AG04450 (cell line): Measurements from ENCODE around the gene SYDE2. TPM values are rescaled to one million over a fixed set of nuclear protein-coding genes. Genes with fewer than 3 reads are reported as not detected.

ENCODE experiments used
- CTCF ChIA-PET: fragments of 300-600, 350-600 bp; formaldehyde crosslinking; extraction: SDS; loops from one replicate; lab custom pipeline; 2022; ENCODE audit warnings: antibody characterized with exemption, inconsistent platforms; lab: Charles Lee
- POLR2A ChIA-PET: fragments of 350-600 bp; formaldehyde crosslinking; extraction: SDS; loops from one replicate; lab custom pipeline; 2021; ENCODE audit warnings: antibody characterized with exemption, inconsistent platforms; lab: Yijun Ruan, JAX
- DNase-seq: peaks from one replicate; pipeline ENCODE4 v3.0.0-alpha.2; 2011; ENCODE audit warnings: low read depth, low spot score
- H3K27ac ChIP-seq: one replicate; pipeline ENCODE4 v1.5.1; 2012; ENCODE audit warnings: low read depth, low read length, control low read depth
- H3K27me3 ChIP-seq: one replicate; pipeline ENCODE4 v1.6.0; 2012; ENCODE audit warnings: low read length; ENCODE audit not compliant: control insufficient read depth, insufficient read depth
- H3K4me3 ChIP-seq: 2 replicates; pipeline ENCODE4 v1.5.1; 2011; ENCODE audit warnings: mild to moderate bottlenecking, low read depth, low read length, control low read depth
- H3K9me3 ChIP-seq: 2 replicates; pipeline ENCODE4 v1.5.1; 2012; ENCODE audit warnings: low read length; ENCODE audit not compliant: control insufficient read depth, insufficient read depth
- polyA plus RNA-seq: library from polyadenylated mRNA; depleted of rRNA; stranded (reverse); fragments of >200 nt; gene quantifications from 2 replicates; pipeline ENCODE4 v1.2.3, GENCODE V29; 2011
- TF ChIP-seq, protein P1 (sequence below): IDR thresholded peaks from 2 replicates; pipeline ENCODE4 v1.5.1; 2011; ENCODE audit warnings: low read depth, low read length, control low read depth, inconsistent platforms

Gene SYDE2
- polyA plus RNA-seq, 1 experiment = 5.7 TPM

DNA sequence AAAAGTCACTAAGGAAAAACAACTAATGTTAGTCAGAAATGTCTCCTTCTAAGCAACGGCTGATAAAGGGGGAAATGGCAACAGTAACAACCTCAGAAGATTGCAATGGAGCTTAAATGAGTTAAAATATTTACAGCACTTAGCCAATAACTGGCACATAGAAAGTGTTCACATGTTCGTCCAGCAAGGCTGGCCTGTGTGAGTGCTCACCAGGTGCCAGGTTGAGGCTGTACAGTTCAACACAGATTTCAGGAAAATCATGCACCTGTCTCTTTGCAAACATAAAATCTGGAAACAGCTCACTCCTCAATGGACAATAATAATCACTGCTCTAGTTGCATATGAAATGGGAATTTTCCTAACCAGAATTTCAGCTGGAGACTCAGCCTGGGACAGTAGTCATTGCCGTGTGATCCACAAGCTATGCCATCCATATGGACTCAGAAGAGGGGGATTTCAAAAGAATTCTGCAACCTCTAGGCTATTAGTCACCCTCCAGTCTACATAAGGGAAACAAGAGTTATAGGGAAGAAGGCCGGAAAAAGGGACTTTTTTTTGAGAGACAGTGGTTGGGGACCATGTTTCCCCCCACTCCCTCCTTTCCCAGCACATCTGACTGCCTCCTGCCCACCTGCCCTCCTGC, 68.6 kb downstream of the SYDE2 start:
- Histone ChIP-seq H3K9me3 (no peaks in the 10 kb centered on the region), H3K4me3 (no peak overlapping the region), H3K27me3 (no peaks in the 10 kb centered on the region), H3K27ac (no peak overlapping the region)
- CTCF ChIA-PET = interaction anchor here (1.0 to 2.3 kb wide), 3 partner anchors 23 to 127 kb away, joined by 5 to 9 read pairs (median 6); partner anchors contain the start of gene C1orf52
- DNase-seq = no peak
- TF ChIP-seq, protein P1, sequence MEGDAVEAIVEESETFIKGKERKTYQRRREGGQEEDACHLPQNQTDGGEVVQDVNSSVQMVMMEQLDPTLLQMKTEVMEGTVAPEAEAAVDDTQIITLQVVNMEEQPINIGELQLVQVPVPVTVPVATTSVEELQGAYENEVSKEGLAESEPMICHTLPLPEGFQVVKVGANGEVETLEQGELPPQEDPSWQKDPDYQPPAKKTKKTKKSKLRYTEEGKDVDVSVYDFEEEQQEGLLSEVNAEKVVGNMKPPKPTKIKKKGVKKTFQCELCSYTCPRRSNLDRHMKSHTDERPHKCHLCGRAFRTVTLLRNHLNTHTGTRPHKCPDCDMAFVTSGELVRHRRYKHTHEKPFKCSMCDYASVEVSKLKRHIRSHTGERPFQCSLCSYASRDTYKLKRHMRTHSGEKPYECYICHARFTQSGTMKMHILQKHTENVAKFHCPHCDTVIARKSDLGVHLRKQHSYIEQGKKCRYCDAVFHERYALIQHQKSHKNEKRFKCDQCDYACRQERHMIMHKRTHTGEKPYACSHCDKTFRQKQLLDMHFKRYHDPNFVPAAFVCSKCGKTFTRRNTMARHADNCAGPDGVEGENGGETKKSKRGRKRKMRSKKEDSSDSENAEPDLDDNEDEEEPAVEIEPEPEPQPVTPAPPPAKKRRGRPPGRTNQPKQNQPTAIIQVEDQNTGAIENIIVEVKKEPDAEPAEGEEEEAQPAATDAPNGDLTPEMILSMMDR = no peak
- POLR2A ChIA-PET = no interaction called here

DNA sequence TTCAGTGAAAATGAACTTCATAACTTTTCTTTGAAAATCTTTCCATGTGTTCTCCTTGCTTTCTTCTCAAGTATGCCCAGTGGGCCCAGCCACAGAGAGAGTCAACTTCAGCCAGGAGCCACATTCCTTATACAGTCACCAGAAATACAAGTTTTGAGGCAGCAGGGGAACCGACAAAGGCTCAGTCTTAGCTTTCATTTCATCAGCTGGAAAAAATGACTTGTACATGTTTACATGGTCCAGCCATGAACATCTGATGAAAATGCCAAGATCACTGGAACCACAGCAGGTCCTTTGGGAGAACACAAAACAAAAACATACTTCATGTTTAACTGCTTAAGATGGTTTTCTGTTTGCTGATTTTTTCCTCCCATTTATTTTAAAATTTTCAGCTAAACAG, 72.5 kb downstream of the SYDE2 start:
- Histone ChIP-seq H3K27me3 (no peaks in the 10 kb centered on the region), H3K4me3 (no peak overlapping the region), H3K9me3 (no peaks in the 10 kb centered on the region), H3K27ac (no peak overlapping the region)
- DNase-seq = no peak
- POLR2A ChIA-PET = no interaction called here
- CTCF ChIA-PET = interaction anchor here (0.9 to 3.7 kb wide), 5 partner anchors 19 to 183 kb away, joined by 3 to 17 read pairs (median 5); partner anchors contain the start of gene C1orf52
- TF ChIP-seq, protein P1 = no peak

DNA sequence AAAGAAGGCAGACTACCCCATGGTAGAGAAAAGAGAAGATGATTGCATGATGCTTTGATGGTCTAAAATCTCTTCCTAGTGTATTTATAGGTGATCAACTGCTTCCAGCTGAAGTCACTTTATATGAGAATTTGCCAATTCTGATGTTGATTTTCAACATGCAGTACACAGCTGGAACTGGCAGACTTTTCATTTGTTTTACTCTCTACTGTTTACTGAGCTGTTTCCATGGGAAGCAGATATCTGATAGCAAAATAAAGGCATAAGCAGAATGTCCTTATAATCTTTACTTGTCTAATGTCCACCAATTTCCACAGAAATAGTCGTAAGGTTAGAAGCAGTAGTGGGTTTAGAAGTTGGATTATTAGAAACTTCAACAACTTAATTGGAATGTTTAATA, 74.9 kb downstream of the SYDE2 start:
- Histone ChIP-seq H3K27ac (no peak overlapping the region), H3K4me3 (no peak overlapping the region), H3K9me3 (no peaks in the 10 kb centered on the region), H3K27me3 (no peaks in the 10 kb centered on the region)
- CTCF ChIA-PET = interaction anchor here (1.3 to 3.7 kb wide), 3 partner anchors 17 to 134 kb away, joined by 6 to 17 read pairs (median 16); partner anchors contain the start of gene C1orf52
- no peak for DNase-seq
- POLR2A ChIA-PET = no interaction called here
- TF ChIP-seq, protein P1 = no peak

DNA sequence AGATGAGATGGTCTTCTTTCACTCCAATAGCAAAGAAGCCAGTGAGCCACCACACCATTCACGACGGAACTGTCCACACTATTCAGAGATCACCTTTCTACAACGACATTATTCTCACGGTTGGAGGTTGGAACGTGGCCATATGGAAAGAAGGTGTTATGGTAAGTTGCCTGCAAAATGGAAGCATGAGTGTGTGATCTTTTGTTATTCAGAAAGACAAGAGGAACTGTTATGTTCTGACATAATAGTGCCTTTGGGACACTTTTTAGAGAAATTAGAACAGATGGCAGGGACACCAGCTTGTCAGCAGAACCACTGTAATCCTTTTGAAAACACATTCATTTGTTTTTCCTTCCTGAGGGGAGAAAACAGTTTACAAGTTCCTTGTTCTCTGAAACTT, 76.7 kb downstream of the SYDE2 start:
- Histone ChIP-seq H3K9me3 (no peaks in the 10 kb centered on the region), H3K27me3 (no peaks in the 10 kb centered on the region), H3K27ac (no peak overlapping the region), H3K4me3 (no peak overlapping the region)
- ChIA-PET CTCF (interaction anchor here (1.3 kb wide), 1 partner anchor 131 kb away, joined by 3 read pairs; no protein-coding TSS in a partner anchor), POLR2A (no interaction called here)
- no peak for DNase-seq
- TF ChIP-seq, protein P1 = no peak

DNA sequence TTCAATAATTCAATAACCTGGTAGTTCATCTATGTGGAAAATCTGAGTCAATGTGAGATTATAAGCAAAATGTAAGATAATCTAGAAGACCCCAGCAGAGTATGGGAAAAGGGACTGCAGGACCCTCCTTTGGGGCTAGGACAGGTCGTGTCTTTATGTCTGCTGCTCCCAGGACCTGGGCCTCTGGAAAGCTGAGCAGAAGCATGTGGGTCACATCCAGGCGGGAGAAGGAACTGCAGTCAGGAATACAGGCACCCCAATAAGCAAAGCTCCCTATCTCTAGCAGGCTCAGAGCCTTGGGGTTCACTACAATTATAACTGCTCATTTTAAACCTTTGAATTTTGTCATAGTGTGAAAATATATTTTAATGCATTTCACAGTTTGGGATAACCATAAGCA, 78.6 kb downstream of the SYDE2 start:
- no peaks in the 10 kb centered on the region for H3K27me3 ChIP-seq
- H3K27ac ChIP-seq = no peak overlapping the region
- no peak overlapping the region for H3K4me3 ChIP-seq
- ChIA-PET CTCF (no interaction called here), POLR2A (no interaction called here)
- TF ChIP-seq, protein P1 = no peak
- no peak for DNase-seq
- H3K9me3 ChIP-seq = no peaks in the 10 kb centered on the region
